Caco-2 (cell line): ENCODE results near the gene RPS6KA3. TPM values are rescaled to one million over a fixed set of nuclear protein-coding genes. Genes with fewer than 3 reads are reported as not detected.
"Not testable (repeated sequence)": the region's sequence is repeated elsewhere in the genome, so short reads cannot be mapped to it uniquely, and the experiment has no call there.

Source experiments
- BruUV-seq: library from RNA; stranded (reverse); fragments of 400-500 nt; replicated peaks from 2 replicates; lab custom pipeline; 2021; lab: Mats Ljungman, UMichigan
- CTCF ChIA-PET: fragments of 300-600 bp; sonication (Branson Sonifier 250); formaldehyde crosslinking; loops from one replicate; lab custom pipeline; 2022; ENCODE audit warnings: antibody characterized with exemption; lab: Charles Lee
- POLR2A ChIA-PET: fragments of 300-600 bp; sonication (Branson Sonifier 250); formaldehyde crosslinking; loops from one replicate; lab custom pipeline; 2022; ENCODE audit warnings: antibody characterized with exemption; lab: Charles Lee
- DNase-seq, 2 experiments: peaks; one replicate each; pipeline versions ENCODE4 v3.0.0 to v3.0.0-alpha.2; 2020 to 2022
- H3K27me3 ChIP-seq: replicated peaks from 2 replicates; pipeline ENCODE4 v1.6.0; 2011; ENCODE audit warnings: low read length; ENCODE audit not compliant: control insufficient read depth, insufficient read depth
- H3K36me3 ChIP-seq: 2 replicates; pipeline ENCODE4 v1.5.1; 2011; ENCODE audit warnings: low read length; ENCODE audit not compliant: control insufficient read depth, insufficient read depth
- H3K4me1 ChIP-seq: fragments of 250-450 bp; sonication (Bioruptor Pico); 2 replicates; pipeline ENCODE4 v1.5.1; 2020; ENCODE audit warnings: mild to moderate bottlenecking
- H3K4me3 ChIP-seq: 2 replicates; pipeline ENCODE4 v1.5.1; 2011; ENCODE audit warnings: low read depth, mild to moderate bottlenecking, control low read depth, low read length
- H3K9me3 ChIP-seq: fragments of 250-450 bp; sonication (Bioruptor Pico); 2 replicates; pipeline ENCODE4 v1.5.1; 2020; ENCODE audit warnings: mild to moderate bottlenecking, moderate library complexity
- H3K27ac Mint-ChIP-seq: one replicate; pipeline ENCODE4 v1.8.0; 2022; ENCODE audit warnings: mixed read lengths; ENCODE audit not compliant: unreplicated experiment
- H3K27me3 Mint-ChIP-seq: one replicate; pipeline ENCODE4 v1.8.0; 2022; ENCODE audit warnings: mixed read lengths; ENCODE audit not compliant: insufficient read depth, unreplicated experiment
- H3K36me3 Mint-ChIP-seq: one replicate; pipeline ENCODE4 v1.8.0; 2022; ENCODE audit warnings: mild to moderate bottlenecking, mixed read lengths; ENCODE audit not compliant: insufficient read depth, unreplicated experiment
- H3K4me1 Mint-ChIP-seq: one replicate; pipeline ENCODE4 v1.8.0; 2022; ENCODE audit warnings: low read depth, mixed read lengths; ENCODE audit not compliant: unreplicated experiment
- H3K4me3 Mint-ChIP-seq: one replicate; pipeline ENCODE4 v1.8.0; 2022; ENCODE audit warnings: mild to moderate bottlenecking, moderate library complexity, mixed read lengths; ENCODE audit not compliant: unreplicated experiment
- H3K9me3 Mint-ChIP-seq: one replicate; pipeline ENCODE4 v1.8.0; 2022; ENCODE audit warnings: mixed read lengths; ENCODE audit not compliant: unreplicated experiment
- CTCF ChIP-seq, 2 experiments: fragments of 200-600 bp in 1 of 2; IDR thresholded peaks; 1 replicate in 1 of 2; 2 replicates in 1 of 2; pipeline versions ENCODE4 v1.5.1 to v1.8.0; 2011 to 2022; ENCODE audit warnings: antibody characterized with exemption in 1 of 2, control low read depth in 1 of 2, inconsistent platforms in 1 of 2, low read depth in 1 of 2, low read length in 1 of 2, mild to moderate bottlenecking in 1 of 2, moderate library complexity in 1 of 2; ENCODE audit not compliant: insufficient read depth in 1 of 2, severe bottlenecking in 1 of 2, unreplicated experiment in 1 of 2
- intact Hi-C: fragments of 100-400 bp; cut with micrococcal nuclease; formaldehyde crosslinking; loops from one replicate; pipeline ENCODE4 v1.10.0; 2022; ENCODE audit not compliant: unreplicated experiment
- total RNA-seq: library from RNA; stranded (reverse); gene quantifications from 2 replicates; pipeline ENCODE4 v1.2.3, GENCODE V29; 2022

RPS6KA3 gene
- total RNA-seq, 1 experiment from 2014 or later = 104 TPM

- CTCF ChIA-PET = interaction anchor here (0.7 to 0.8 kb wide), 2 partner anchors 110 to 183 kb away, joined by 5 to 6 read pairs; no protein-coding TSS in a partner anchor
Observed at GRCh38 chrX:20252381-20253231, 14.1 kb downstream of the RPS6KA3 start.

GRCh38 chrX:20251691-20252090, 15.0 kb downstream of the RPS6KA3 start:
- POLR2A ChIA-PET = no interaction called here
- intact Hi-C loops = no loop called here
- H3K9me3 Mint-ChIP-seq = no peaks in the 10 kb centered on the region
- no peaks in the 10 kb centered on the region; the same call in none of the 2 replicates for H3K36me3 ChIP-seq
- H3K27me3 Mint-ChIP-seq = no peaks in the 10 kb centered on the region
- CTCF ChIA-PET = no interaction called here
- no TSS peak for BruUV-seq
- peak overlapping the region; percentile 66 for H3K27ac Mint-ChIP-seq
- no peaks in the 10 kb centered on the region for H3K9me3 ChIP-seq
- H3K4me3 Mint-ChIP-seq = no peak overlapping the region
- DNase-seq = no peak
- 0 out of 2 replicates have a peak, but pooled peaks cover 5% of the 10 kb centered on the region for H3K4me1 ChIP-seq
- no peaks in the 10 kb centered on the region for H3K27me3 ChIP-seq
- H3K4me1 Mint-ChIP-seq = no peaks in the 10 kb centered on the region
- no peak for TF ChIP-seq CTCF (IDR thresholded peaks at IDR 0.05; ENCODE audit: insufficient read depth in 1 of 2, low read depth in 1 of 2, low read length in 1 of 2, severe bottlenecking in 1 of 2, unreplicated experiment in 1 of 2)
- H3K4me3 ChIP-seq = no peak overlapping the region
- H3K36me3 Mint-ChIP-seq = peaks cover 44% of the 10 kb centered on the region

More at GRCh38 chrX:20252381-20253231, 14.1 kb downstream of the RPS6KA3 start:
- Mint-ChIP-seq H3K36me3 (peaks cover 45% of the 10 kb centered on the region), H3K9me3 (no peaks in the 10 kb centered on the region), H3K4me1 (no peaks in the 10 kb centered on the region), H3K27me3 (no peaks in the 10 kb centered on the region), H3K27ac (peak overlapping the region; percentile 66), H3K4me3 (no peak overlapping the region)
- peak; percentile 43 to 76 for DNase-seq
- intact Hi-C loops = loop anchor here (1.0 kb wide), 2 partner anchors 110 to 190 kb away; no protein-coding TSS in a partner anchor
- Histone ChIP-seq H3K27me3 (no peaks in the 10 kb centered on the region), H3K4me3 (no peak overlapping the region), H3K36me3 (no peaks in the 10 kb centered on the region; the same call in none of the 2 replicates), H3K4me1 (0 out of 2 replicates have a peak, but pooled peaks cover 5% of the 10 kb centered on the region), H3K9me3 (no peaks in the 10 kb centered on the region)
- peak; percentile 44 to 50 for TF ChIP-seq CTCF (IDR thresholded peaks at IDR 0.05; ENCODE audit: insufficient read depth in 1 of 2, low read depth in 1 of 2, low read length in 1 of 2, severe bottlenecking in 1 of 2, unreplicated experiment in 1 of 2)
- no TSS peak for BruUV-seq
- POLR2A ChIA-PET = no interaction called here

GRCh38 chrX:20250146-20250545, 16.6 kb downstream of the RPS6KA3 start:
- H3K4me1 Mint-ChIP-seq, H3K36me3 ChIP-seq, POLR2A ChIA-PET, BruUV-seq, H3K27me3 Mint-ChIP-seq, intact Hi-C loops, H3K9me3 ChIP-seq, H3K4me3 ChIP-seq, H3K27me3 ChIP-seq, H3K9me3 Mint-ChIP-seq, CTCF ChIA-PET, H3K27ac Mint-ChIP-seq, H3K4me3 Mint-ChIP-seq, H3K4me1 ChIP-seq, DNase-seq: not testable (repeated sequence)
- H3K36me3 Mint-ChIP-seq = peaks cover 33% of the 10 kb centered on the region
